NCI-H2029 treated with DMSO at 0.1 percent for 48 hours (cell line): ENCODE data around the gene NKX3-2.

Source experiments
- DNase-seq: peaks from one replicate; lab custom pipeline; 2025; lab: John Stamatoyannopoulos, UW

NKX3-2 gene

DNA sequence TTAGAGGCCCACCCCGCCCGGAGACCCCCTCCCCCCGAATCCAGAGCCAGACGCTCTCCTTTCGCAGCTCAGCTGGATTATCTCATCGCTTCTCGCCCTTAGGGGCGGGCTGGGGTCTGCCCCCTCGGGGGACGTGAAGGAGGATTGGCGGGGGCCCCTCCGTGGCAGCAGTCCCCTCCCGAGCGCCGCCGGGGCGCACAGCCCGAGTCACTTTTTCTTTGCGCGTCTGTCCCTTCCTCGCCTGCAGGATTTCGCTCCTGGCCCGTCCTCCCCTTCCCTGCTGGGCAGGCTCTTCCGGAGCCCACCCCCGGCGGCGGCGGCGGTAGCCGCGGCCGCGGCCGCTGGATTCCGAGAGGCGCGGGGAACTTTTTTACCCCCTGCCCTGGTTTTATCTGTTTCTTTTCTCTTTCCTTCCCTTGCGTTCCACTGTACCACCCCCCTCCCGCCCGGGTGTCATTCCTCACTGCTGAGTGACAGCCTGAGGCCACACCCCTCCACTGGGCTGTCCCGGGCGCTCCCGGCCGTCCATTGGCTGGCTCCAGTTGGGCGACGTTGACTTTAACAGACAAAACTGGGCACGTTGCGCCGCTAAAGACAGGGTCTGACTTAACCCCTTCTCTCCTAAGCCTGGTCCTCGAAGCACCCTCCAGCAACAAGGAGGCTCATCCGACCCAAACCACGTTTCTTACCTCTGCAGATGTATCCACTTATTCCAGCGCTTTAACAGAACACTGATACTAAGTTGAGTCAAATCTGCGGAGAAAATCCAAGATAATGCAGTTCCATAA, 492 bp upstream of the NKX3-2 start:
- DNase-seq: peak; percentile 47

- no peak for DNase-seq
Observed at GRCh38 chr4:13543032-13543838, 1.1 kb downstream of the NKX3-2 start.

DNA sequence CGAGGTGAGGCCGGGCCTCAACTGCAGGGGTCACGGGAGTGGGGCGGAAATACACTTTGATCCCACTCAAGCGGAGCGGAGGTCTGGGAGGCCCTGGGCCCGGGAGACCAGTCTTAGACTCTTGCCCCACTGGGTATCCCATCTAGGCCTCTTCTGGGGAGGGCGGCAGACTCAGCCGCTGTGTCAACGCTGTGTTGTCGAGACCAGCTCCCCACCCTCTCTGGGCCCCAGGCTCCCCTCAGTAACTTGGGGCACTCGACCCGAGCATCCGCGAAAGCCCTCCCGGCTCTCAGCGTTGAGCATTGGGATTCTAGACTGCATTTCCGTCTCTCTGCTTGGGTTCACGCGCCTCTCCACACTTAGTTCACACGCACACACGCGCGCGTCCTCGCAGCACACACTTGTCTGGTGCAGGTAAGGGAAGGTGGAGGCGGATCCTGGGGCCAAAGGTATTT, 1.7 kb downstream of the NKX3-2 start:
- no peak for DNase-seq

GRCh38 chr4:13541720-13542576, 2.4 kb downstream of the NKX3-2 start:
- DNase-seq: no peak

- DNase-seq: no peak
Observed at GRCh38 chr4:13541176-13541604, 3.1 kb downstream of the NKX3-2 start.

GRCh38 chr4:13540446-13541175, 3.7 kb downstream of the NKX3-2 start:
- DNase-seq: no peak

GRCh38 chr4:13539619-13540445, 4.5 kb downstream of the NKX3-2 start:
- DNase-seq: no peak

DNA sequence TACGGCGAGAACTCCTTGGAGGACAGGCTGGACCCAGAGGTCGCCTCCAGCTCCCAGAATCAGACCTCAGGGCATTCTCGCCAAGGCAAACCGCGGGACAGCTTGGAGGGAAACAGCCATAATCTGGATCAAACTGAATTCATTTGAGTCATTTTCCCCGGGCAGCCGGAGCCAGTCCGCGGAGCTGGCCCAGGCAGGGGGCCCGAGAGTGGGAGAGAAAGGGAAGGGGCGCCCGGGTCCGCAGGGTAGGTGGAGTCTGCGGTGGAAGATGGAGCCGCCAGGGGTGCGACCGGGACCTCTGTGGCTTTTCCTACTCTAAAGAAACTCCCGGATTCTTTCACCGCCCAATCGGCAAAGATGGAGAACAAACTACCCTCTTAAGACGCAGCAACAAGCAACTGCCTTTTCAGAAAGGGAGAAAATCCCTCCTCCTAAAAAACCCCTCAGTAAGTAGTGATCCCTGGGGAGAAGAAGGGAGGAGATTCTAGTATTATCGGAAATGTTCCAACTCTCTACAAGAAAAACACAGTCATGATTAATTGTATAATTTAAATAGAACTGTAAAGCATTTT, 5.2 kb downstream of the NKX3-2 start:
- DNase-seq: no peak

- DNase-seq: no peak
Observed at GRCh38 chr4:13538427-13538973, 5.8 kb downstream of the NKX3-2 start.

GRCh38 chr4:13537832-13538177, 6.5 kb downstream of the NKX3-2 start:
- no peak for DNase-seq

- DNase-seq: no peak
Observed at GRCh38 chr4:13537011-13537831, 7.1 kb downstream of the NKX3-2 start.

DNA sequence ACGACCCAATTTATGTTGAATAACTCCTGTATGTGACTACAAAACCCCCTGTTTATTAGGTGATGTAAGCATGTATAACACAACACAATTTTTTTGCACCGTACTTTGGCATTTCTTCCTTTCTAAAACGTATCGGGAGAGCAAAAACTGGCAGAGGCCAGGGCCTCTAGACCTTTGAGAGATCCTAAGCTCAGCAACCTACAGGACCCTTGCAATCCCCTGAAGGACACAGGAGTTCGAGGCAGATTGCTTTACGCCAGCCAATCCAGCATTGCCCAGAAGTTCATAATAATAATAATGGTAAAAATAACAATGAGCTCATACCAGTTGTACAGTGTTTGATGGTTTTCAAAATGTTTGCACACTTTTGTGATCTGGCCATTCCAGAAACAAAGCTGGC, 7.7 kb downstream of the NKX3-2 start:
- no peak for DNase-seq

DNA sequence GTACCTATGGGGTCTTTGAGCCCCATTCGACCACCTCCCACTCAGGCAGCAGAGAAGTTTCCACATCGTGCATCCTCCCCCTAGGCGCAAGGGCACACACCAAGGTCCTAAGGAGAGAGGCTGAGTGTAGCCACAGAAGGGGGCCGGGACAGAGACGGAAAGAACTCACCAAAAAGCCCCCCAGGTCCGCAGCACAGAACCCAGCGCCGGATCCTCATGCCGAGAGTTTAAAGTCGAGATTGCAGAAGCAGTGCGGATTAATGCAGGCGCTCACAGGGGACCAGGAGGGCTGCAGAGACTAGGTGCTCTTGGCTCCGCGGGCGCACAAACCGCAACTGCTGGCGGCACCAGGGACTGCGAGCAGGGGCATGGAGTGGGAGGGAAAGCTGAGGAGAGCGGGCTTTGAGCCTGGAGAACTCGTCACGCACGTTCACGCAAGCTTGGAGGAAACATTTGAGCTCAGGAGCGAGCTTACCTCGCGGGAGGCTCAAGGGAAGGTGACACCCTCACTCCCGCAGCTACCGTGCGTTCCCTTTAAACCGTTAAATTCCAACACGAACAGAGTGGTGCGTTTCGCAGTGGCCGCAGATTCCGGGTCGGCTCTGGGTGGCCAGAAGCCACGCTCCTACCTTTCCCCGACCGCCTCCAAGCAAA, 8.5 kb downstream of the NKX3-2 start:
- DNase-seq: no peak

GRCh38 chr4:13535118-13535517, 9.2 kb downstream of the NKX3-2 start:
- DNase-seq: no peak

DNA sequence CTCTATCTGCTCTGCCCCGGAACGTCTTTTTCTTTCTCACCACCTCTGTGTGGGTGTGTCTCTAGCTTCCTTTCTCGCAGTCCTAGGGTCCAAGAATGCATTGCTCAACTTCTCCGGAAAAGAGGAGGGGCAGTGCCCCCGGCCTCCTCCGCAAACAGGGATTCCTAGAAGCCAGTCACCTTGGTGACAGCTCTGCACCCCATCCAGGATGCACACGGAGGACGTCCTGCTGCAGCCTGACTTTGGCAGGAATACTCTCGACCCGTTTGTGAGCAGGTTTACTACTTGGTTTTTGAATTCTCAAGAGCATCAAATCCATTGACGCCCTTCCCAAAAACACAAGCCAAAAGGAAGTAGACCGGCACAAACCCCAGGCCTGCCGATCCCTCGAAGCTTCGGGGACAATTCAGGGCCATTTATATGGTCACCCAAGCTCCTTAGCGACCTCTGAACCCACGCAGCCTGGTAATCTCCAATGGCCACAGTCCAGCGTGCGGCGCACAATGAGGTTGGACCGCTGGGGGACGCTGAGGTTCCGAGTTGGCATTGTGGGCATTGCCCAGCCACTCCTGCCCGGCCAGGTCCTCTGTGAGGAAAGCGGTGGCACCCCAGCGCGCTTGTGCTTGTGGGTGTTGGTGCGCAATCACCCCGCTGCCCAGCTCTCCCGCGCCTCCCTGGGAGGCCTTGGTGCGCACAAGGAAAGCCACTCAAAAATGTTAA, 9.8 kb downstream of the NKX3-2 start:
- no peak for DNase-seq

GRCh38 chr4:13533670-13534343, 10.5 kb downstream of the NKX3-2 start:
- no peak for DNase-seq

GRCh38 chr4:13531625-13531998, 12.7 kb downstream of the NKX3-2 start:
- no peak for DNase-seq
